HS-5 (cell line): ENCODE measurements around the gene TGM2.

Experiments
- DNase-seq: peaks from one replicate; pipeline ENCODE4 v3.0.0-alpha.2; 2012; ENCODE audit warnings: low read depth

The TGM2 gene

DNA sequence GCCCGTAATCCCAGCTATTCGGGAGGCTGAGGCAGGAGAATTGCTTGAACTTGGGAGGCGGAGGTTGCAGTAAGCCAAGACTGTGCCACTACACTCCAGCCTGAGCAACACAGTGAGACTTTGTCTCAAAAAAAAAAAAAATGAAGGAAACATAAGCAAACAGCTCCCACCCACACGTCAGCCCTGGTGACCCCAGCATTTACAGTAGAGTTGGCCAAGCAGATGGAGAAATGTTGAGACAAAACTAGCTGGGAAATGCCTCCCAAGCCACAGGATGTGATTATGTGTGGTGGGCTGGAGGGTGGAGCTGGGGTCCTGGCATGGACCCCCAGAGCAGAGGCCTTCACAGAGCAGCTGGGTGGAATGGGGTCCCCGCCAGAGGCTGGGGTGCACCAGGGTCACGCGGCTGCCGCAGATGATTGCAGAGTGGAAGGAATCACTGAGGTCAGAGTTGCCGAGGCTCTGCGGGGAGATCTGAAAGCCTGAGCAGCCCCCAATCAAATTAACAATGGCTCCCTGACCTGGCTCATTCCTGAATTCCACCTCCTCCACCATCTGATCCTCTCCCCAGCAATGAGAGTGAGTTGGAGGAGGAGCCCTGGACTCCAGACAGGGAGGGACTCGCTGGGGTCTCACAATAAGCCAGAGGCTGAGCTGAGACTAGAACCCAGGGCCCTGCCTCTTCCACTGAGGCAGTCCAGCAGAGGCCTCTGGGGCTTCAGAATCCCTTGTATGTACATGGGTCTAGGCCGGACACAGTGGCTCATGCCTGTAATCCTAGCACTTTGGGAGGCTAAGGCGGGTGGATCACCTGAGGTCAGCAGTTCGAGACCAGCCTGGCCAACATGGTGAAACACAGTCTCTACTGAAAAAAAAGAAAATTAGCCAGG lies 34.7 kb upstream of the TGM2 start:
- no peak for DNase-seq

DNA sequence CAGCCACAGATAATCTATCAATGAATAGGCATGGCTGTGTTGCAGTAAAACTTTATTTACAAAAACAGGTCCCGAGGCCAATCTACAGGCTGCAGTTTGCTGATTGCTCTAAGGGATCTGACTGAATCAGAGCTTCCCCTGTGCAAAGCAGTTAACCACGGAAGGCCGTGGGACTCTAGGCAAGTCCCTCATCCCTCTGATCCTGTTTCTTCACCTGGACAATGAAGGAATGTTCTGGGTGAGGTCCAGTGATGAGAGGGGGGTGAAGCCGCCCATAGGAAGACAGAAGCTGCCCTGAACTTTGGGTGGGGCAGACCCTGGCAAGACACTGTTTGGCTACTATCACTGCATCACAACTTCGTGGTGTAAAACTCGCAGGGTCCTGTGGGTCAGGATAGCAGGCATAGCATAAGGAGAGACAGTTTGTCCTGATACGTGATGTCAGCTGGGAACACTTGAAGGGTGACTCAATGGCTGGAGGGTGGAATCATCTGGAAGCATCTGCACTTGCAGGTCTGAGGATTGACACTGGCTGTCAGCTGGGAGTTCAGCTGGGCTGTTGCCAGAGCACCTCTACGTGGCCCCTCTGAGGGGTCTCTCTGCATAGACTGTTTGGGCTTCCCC lies 33.3 kb upstream of the TGM2 start:
- DNase-seq = no peak

DNA sequence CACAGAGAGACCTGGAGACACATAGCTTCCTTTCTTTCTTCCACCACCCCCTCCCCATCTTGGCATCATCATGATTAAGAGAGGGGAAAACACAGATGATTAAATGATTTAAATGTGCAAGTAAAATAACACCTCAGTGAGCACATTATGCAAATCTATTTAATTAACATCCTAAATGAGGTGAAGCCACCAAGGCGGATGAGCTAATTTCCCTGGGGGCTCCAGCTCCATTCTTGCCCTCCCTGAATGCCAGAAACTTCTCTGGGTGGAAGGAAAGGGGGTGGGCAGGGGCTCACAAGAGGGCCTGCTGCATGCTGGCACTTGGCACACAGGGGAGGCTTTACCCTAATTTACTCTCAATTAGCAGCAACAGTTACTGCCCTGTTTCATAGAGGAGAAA lies 32.5 kb upstream of the TGM2 start:
- no peak for DNase-seq

DNA sequence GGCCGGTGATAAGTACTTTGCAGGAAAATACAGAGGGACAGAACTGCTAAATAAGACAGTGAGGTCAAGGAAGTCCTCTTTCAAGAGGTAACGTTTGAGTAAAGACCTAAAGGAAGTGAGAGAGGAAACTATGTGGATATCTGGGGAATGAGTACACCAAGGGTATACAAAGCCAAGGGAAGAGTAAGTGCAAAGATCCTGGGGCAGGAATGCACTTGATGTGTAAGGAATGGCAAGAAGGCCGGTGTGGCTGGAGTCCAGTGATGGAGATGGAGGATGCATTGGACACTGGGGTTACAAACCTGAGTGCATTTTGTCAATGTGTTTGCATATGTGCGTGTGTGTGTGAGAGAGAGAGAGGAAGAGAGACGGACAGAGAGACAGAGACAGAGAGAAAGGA lies 32.1 kb upstream of the TGM2 start:
- DNase-seq = no peak

DNA sequence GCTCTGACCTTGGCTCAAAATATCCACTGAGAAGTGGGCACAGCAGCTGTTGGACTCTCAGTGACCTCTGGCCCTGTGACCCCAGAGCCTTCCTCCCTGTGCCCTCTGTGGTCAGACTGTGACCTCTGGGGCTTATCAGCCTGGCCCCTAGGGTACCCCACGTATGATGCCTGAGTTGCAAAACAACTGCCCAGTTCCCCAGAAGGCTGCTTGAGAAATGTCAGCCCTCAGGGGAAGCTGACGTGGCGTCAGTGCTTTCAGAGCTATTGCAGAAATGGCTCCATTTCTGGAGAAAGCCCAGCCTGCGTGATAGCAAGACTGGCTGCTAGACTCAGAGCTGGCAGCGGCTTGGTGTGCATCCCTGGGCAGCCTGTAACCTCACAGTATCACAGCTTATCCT lies 31.5 kb upstream of the TGM2 start:
- DNase-seq = no peak

DNA sequence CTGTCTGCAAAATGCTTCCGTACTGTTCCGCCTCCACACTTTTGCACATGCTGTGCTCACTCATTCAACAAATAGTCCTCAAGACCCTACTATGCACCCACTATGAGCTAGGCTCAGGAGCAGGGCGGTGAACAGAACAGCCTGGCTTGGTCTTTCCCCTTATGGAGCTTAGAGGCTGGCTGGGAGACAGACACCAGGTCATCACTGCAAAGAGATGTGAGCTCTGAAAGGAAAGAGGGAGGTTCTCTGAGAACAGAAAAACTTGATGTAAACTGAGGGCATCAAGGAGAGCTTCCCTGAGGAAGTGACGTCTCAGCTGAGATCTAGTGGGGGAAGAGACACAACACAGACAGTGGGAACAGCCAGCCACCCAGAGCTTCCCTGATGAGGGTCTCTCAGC lies 31.0 kb upstream of the TGM2 start:
- DNase-seq = no peak

DNA sequence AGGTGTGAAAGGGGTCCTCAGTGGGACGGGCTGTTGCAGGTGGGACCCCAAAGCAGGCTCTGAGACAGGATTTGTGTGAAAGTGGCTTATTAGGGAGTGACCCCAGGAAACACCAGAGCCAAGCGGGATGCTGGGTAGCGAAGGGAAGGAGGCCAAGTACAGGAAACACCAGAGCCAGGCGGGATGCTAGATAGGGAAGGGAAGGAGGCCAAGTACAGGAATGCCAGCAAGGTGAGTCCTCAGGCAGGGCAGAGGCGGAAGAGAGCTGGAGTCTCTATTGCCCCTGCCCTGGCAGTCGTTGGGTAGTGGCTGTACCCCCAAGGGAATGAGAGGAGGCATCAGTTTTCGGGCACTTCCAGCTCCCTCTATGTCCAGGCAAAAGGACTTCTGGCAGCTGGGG lies 30.5 kb upstream of the TGM2 start:
- DNase-seq = no peak

DNA sequence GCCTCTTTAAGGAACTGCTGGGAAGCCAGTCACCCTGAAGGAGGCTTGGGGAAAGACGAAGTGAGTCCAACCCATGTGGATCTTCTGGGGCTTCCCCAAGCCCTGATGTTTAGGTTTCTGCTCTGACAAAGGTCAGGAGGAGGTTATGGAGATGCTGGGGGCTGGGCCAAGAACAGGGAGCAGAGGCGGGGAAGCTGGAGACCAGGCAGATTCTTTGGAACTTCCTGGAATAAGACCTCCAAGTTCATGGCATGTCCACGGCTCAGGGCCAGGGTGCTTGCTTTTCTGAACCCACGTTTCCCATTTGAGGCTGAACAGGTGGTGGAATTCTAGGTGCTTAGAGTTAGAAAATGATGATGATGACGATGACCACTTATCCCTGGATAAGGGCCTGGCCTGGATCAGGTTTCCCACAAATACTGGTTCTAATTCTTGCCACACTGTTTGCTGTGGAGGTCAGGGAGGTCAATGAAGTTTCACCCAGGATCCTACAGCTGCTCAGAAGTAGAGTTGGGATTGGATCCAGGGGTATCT lies 30.0 kb upstream of the TGM2 start:
- no peak for DNase-seq

DNA sequence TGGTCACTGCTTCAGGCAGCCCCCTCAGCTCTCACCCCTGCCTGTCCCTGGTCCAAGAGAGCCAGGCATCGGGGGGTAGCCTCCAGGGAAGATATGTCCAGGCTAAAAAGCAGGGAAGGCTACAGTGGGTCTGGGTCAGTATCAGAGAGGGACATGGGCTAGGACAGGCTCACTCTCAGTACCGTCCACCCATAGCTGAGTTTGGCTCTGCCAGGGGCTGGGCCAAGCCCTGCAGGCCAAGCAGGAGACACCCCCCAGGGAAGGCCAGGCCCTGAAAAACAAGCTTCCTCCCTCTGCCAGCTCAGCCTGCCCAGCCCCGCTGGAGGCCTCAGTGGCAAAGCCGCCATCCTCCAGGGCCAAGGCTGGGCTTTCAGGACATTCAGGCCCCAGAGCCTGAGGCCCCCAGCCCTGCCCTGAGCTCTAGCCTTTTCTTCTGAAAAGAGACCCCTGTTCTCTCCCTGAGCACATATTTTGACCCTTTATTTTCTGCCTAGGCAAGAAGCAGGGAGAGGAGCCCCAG lies 28.6 kb upstream of the TGM2 start:
- DNase-seq = no peak

DNA sequence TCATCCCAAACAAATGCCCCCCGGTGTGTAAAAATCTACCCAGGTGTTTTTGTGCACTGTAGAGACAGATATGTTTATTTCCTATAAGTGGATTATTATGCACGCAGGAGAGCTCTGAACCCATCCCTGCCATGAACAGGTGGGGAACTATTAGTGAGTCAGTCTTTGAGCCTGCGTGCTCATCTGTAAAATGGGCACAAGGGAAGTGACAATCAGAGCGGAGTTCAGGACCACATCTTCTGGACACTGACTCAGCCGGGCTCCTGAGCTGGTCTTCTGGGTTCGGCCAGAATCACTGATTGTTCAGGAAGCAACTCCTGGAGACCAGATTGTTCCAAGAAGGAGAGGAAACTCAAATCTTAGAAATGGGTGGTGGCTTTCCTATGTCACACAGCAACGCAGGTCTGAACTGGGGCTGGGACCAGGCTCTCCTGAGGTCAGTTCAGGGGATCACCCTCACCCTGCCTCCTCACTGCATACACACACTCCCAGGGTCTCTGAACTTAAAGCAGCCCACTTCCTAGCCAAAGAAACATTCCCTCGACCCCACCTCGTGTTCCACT lies 27.3 kb upstream of the TGM2 start:
- DNase-seq = no peak

DNA sequence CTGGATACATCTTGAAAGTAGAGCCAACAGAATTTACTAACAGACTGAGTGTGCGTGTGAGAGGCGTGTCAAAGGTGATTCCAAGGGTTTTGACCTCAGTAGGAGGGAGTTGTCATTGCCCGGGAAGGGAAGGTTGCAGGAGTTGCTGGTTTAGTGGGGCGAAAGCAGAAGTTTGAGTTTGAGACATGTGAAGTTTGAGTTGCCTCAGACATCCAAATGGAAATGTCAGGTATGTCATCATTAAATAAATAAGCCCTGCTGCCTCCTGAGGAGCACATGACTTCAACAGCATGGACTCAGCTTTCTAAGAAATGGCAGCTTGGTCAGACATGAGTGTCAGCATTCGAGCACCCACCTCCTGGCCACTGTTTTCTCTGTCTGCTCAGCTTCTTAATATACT lies 26.6 kb upstream of the TGM2 start:
- DNase-seq = no peak

DNA sequence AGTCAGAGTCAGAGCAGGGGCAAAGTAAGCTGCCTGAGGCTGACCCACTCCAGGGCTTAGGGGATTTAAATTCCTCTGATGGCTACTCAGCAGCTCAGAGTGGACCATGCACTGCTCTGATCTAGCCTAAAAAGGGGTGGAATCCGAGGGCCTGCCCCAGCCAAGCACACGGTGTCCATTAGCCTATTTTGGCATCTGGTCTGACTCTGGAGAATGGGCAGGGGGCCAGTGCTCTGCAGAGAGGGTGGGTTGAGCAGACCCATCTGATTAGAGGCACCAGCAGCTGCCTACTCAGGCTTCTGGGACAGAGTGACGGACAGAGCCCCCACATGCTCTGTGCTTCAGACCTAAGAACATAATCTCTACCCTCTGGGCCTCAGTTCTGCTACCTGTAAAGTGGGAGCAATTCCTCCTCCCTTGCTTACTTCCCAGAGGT lies 25.9 kb upstream of the TGM2 start:
- DNase-seq = no peak

DNA sequence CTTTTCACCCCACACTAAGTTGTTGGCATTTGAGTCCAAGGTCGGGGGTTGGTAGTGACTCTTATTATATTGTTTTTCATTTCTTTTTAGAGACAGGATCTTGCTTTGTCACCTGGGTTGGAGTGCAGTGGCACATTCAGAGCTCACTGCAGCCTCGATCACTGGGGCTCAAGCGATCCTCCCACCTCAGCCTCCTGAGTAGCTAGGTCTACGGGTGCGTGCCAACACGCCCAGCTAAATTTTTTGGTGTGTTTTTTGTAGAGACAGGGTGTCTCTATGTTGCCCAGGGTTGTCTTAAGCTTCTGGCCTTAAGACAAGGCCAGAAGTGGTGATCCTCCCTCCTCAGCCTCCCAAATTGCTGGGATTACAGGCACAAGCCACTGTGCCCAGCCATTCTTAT lies 25.1 kb upstream of the TGM2 start:
- DNase-seq = no peak

DNA sequence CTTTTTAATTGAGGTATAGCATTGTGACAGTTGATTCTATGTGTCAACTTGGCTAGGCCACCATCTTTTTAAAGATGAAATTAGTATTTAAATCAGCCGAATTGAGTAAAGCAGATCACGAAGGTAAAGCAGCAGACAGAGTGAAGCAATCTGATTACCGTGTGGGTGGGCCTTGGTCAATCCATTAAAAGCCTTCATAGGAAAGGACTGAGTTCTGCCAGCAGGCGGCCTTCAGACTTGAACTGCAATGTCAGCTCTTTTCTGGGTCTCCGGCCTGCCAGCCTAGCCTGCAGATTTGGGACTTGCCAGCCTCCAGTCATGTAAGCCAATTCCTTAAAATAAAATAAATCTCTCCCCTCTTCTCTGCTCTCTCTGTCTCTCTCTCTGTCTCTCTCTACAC lies 22.4 kb upstream of the TGM2 start:
- no peak for DNase-seq

DNA sequence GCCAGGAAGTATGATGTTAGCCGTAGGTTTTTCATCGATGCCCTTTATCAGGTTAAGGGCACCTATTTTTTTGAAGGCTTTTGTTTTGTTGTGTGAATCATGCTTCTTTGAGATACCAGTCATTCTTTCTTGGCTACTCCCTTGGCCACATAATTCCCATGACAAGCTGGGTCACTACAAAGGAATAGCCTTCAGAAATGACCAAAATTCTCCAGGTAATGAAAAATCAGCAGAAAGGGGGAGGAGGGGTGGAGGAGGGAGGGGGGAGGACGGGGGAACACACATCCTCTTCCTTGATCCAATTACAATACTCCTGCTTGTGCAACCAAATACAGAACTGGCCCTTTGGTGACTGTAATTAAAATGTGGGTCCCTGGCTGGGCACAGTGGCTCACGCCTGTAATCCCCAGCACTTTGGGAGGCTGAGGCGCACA lies 21.7 kb upstream of the TGM2 start:
- DNase-seq = peak; percentile 82

DNA sequence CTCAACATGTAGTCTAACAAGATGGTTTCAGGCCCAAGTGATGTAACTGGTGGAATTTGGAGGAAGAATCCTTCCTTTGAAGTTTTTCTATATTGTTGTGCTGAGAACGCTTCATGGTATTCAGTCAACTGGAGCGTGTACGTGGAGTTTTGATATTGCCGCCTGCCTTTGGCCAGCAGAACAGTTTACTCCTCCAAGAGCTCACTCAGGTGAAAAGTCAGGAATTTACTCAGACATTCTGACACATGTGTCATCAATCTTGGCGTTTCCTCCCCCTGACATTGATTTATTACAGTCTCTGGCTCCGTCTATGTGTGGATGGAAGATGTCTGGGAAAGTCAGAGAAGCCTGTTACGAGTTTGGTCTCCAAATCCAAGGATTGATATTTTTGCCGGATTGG lies 19.0 kb upstream of the TGM2 start:
- no peak for DNase-seq

DNA sequence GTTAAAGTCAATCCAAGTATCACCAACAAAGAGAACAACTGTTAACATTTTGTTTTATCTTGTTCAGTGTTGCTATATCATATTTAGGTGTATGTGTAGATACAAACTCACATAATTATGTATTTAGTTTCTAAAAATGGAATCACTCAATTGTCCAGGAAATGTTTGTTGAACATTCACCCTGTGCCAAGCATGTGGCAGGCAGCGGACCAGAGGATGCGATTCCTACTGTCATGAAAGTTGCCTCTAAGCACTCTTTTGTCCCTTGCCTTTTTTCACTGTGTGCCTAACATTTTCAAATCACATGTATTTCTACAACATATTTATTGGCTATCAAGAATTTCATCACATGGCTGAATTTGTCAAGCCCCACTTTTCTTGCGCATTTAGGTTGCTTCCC lies 16.9 kb upstream of the TGM2 start:
- no peak for DNase-seq

DNA sequence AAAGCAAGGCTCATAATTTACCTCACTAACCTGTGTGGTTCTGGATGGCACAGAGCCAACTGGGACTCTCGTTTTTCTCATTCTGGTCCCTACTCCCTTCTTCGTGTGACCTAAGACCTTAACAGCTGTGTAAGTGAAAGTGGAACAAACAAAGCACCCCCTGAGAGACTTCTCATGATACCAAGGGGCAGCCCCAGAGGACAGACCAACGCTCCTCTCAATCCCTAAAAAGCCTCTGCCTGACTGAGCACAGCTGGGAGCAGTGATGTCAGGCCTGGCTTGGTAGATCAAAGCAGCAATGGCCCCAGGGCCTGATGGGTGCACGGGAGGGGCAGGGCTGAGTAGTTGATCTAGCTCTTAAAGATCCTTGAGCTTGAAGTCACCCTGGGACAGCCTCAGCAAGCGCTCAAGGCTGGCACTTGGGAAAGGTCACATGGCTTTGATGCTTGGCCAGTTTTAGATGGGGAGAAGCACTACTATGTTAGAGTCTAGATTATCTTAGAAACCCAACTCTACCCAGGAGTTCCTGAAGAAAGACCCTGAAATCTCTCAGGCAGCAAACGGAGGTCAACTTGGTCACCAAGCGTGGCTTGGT lies 16.2 kb upstream of the TGM2 start:
- no peak for DNase-seq

DNA sequence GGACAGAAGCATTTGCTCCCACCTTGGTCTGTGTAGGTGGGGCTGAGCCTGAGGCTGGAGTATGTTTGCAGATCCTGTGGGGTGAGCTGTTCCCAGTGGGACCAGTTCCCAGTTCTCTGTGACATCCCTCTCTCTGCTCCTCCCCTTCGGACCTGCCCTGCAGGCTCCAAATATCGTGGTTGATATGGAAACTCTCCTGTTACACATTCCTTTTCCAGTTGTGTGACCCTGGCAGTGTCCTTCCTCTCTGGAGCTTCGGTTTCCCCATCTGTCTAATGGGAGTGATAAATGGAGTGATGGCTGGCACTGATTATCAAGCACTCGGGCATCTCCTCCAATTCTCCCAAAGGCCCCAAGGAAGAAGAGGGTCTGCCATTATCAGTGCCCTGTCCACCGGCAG lies 15.7 kb upstream of the TGM2 start:
- DNase-seq = no peak

DNA sequence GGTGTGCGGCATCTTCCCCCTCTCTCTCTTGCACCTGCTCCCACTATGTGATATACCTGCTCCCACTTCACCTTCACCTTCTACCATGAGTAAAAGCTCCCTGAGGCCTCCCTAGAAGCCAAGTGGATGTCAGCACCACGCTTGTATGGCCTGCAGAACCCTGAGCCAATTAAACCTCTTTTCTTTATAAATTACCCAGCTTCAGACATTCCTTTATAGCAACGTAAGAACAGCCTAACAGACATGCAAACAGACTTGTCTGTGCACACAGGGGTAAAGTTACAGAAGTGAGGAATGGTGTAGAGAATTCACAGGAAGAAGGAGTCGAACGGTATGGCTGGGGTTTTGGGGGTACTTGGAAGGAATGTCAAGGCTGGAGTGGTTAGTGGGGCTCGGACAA lies 14.8 kb upstream of the TGM2 start:
- DNase-seq = no peak

DNA sequence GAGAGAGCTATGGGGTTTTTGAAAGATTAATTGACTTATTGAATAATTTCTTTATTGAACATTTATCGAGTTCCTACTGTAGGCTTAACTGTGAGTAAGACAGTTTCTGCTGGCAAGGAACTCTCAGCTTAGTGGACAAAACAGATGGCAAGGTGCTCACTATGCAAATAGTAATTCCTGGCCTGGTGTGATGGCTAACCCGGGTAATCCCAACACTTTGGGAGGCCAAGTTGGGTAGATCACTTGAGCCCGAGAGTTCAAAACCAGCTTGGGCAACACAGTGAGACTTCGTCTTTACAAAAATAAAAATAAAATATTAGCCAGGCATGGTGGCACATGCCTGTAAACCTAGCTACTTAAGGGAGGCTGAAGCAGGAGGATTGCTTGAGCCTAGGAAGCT lies 13.5 kb upstream of the TGM2 start:
- no peak for DNase-seq

DNA sequence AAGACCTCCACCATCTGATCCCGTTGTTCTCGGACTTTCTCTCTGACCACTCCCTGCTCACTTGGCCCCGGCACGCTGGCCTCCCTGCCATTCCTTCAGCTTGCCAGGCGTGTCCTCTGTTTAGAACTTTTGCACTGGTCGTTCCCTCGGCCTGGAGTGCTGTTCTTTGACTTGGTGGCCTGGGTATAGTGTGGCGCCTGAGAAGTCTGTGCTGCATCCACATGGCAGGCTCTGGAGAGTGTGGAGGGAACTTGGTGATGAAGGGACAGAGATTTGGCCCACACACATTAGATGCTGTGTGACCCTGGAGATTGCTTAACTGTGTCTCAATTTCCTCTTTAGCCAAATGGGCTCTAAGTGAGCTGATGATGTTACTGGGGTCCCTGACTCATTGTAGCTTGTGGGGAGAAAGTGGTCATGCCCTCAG lies 13.0 kb upstream of the TGM2 start:
- DNase-seq = no peak

DNA sequence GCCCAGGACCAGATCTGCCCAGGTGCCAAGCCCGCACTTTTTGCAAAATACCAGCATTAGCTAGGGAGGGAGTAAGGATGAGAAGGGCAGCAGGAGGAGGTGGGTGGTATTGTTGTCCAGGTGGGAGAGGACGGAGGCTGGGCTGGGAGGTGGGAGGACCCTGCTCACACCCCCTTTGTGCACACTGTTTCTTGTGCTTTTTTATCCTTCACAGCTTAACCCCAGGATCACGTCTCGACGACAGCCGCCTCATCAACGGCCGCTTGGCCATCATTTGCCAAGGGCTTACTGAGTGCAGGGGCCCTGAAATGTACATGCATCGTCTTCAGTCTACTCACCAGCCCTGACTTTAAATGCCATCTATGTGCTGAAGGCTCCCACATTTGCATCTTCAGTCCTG lies 12.1 kb upstream of the TGM2 start:
- no peak for DNase-seq
